Activated naive CD8-positive, alpha-beta T cell treated with anti-CD3 and anti-CD28 coated beads for 36 hours (primary cell): ENCODE results near the gene MLLT3. TPM values are rescaled to one million over a fixed set of nuclear protein-coding genes. Genes with fewer than 3 reads are reported as not detected.
"Not testable (repeated sequence)": the region's sequence is repeated elsewhere in the genome, so short reads cannot be mapped to it uniquely, and the experiment has no call there.

Source experiments
- DNase-seq: peaks from one replicate; pipeline ENCODE4 v3.0.0; 2021
- H3K27ac Mint-ChIP-seq: one replicate; pipeline ENCODE4 v1.8.0; 2022; ENCODE audit warnings: mild to moderate bottlenecking, moderate library complexity, mixed read lengths
- H3K27me3 Mint-ChIP-seq: one replicate; pipeline ENCODE4 v1.8.0; 2022; ENCODE audit warnings: mild to moderate bottlenecking, mixed read lengths
- H3K36me3 Mint-ChIP-seq: one replicate; pipeline ENCODE4 v1.8.0; 2021; ENCODE audit warnings: mild to moderate bottlenecking, mixed read lengths
- H3K4me1 Mint-ChIP-seq: one replicate; pipeline ENCODE4 v1.8.0; 2021; ENCODE audit warnings: mixed read lengths
- H3K4me3 Mint-ChIP-seq: one replicate; pipeline ENCODE4 v1.8.0; 2022; ENCODE audit warnings: mild to moderate bottlenecking, moderate library complexity, mixed read lengths
- H3K9me3 Mint-ChIP-seq: one replicate; pipeline ENCODE4 v1.8.0; 2022; ENCODE audit warnings: mixed read lengths
- total RNA-seq, 2 experiments: library from RNA; stranded (reverse); gene quantifications; one replicate each; pipeline ENCODE4 v1.2.3, GENCODE V29; 2021

MLLT3 gene
- total RNA-seq, 2 experiments from 2014 or later: 68.0 to 69.9 TPM

DNA sequence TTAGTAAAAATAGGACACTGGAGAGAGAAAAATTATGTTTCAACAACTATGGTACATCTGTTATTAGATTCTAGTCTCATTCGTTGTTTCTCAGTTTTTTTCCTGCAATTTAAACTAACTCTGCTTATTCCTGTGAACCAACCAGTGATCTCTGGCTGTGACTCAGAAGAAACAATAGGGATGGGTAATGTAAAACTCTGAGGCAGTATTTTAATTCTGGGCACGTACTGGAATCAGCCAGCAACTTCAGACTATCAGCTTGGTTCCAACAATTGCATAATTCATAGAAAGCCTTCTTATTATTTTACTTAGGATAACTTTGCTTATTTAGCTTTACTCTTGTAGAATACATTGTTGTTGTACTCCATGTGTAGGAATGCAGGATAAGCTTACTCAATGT, 28.8 kb downstream of the MLLT3 start:
- Mint-ChIP-seq H3K4me3 (no peak overlapping the region), H3K9me3 (peaks cover 5% of the 10 kb centered on the region), H3K27me3 (no peaks in the 10 kb centered on the region), H3K27ac (no peak overlapping the region), H3K4me1 (peaks cover 36% of the 10 kb centered on the region), H3K36me3 (peaks cover 36% of the 10 kb centered on the region)
- DNase-seq: no peak

DNA sequence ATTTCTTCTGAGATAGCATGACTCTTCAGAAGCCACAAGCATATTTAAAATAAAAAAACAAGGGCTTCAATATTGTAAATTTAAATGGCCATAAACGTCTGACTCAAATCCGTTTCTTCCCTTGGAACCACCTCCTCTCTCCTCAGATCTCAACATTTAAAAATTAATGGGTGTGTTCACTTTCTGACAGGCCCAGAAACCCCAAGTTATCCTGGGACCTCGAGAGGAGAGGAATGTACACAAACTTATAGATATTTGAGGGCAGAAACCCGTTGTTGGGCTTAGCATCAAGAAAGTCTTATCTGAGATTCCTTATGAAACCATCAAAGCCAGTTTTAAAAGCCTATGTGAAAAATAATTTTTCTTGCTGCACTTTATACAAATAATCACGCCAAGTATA, 29.2 kb downstream of the MLLT3 start:
- peaks cover 35% of the 10 kb centered on the region for H3K36me3 Mint-ChIP-seq
- no peaks in the 10 kb centered on the region for H3K27me3 Mint-ChIP-seq
- peaks cover 5% of the 10 kb centered on the region for H3K9me3 Mint-ChIP-seq
- peaks cover 32% of the 10 kb centered on the region for H3K4me1 Mint-ChIP-seq
- no peak for DNase-seq
- H3K4me3 Mint-ChIP-seq: no peak overlapping the region
- no peak overlapping the region for H3K27ac Mint-ChIP-seq

DNA sequence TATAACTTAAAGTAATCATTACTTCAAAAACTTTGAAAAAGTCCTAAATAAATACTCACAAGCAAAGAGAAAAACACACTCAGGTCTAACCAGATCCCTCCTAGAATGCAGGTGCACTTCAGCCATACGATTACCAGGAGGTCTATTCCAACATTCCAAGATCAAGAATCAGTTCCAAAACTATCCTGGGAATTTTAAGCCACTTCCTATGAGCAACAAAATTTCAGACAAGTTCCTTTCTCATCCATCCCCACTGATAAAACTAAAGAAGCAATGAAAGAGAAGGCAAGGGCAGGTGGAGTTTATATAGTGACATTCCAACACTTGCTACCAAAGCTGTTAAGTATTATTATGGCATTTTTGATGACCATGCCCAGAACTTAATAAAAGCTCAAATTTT, 29.6 kb downstream of the MLLT3 start:
- Mint-ChIP-seq H3K27ac (no peak overlapping the region), H3K9me3 (peaks cover 5% of the 10 kb centered on the region), H3K27me3 (no peaks in the 10 kb centered on the region), H3K4me3 (no peak overlapping the region), H3K36me3 (peaks cover 34% of the 10 kb centered on the region), H3K4me1 (peaks cover 28% of the 10 kb centered on the region)
- DNase-seq: no peak

DNA sequence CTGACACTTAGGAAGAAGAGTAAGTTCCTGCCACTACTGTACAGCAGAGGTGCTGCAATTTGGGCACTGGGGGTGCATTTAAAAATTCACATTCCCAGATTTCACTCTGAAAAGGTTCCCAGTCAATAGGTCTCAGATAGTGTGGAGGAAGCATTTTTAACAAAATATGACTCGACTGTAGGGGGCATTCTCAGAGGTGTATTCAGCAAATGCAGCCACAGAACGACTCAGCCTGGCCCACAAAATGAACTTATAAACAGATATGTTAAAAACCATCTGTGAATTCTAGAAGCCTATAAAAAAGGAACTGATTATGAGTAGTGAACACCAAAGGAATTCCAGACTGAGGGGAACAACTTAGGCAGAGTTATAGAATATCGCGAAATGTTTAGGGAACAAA, 31.1 kb downstream of the MLLT3 start:
- H3K4me3 Mint-ChIP-seq: no peak overlapping the region
- H3K4me1 Mint-ChIP-seq: peaks cover 23% of the 10 kb centered on the region

DNA sequence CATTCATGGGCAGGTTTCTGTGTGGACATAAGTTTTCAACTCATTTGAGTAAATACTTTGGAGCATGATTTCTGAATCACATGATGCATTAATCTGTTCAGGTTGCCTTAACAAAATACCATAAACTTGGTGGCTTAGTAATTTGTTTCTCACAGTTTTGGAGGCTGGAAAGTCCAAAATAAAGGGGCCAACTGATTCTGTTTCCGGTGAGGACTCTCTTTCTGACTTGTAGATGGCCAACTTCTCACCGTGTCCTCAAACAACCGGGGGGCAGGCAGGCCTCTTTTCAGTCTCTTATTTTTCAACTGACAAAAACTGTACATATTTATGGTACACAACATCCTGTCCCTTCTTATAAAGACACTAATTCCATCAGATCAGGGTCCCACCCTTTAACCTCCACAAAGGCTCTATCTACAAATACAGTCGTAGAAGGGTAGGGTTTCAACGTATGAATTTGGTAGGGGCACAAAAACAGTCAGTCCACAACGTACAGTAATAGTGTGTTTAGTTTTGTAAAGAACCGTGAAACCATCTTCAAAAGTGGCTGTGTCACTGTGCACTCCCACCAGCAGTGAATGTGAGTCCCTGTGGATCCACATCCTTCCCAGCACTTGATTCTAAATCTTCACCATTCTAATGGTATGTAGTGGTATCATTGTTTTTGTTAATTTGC, 37.2 kb downstream of the MLLT3 start:
- no peak for DNase-seq
- no peak overlapping the region for H3K27ac Mint-ChIP-seq
- H3K9me3 Mint-ChIP-seq: peaks cover 7% of the 10 kb centered on the region
- H3K36me3 Mint-ChIP-seq: peaks cover 59% of the 10 kb centered on the region
- H3K4me3 Mint-ChIP-seq: no peak overlapping the region
- H3K4me1 Mint-ChIP-seq: peaks cover 40% of the 10 kb centered on the region
- no peaks in the 10 kb centered on the region for H3K27me3 Mint-ChIP-seq

More for the DNA sequence above, 31.1 kb downstream of the MLLT3 start:
- Mint-ChIP-seq H3K27me3 (no peaks in the 10 kb centered on the region), H3K27ac (no peak overlapping the region), H3K9me3 (peaks cover 7% of the 10 kb centered on the region), H3K36me3 (peaks cover 38% of the 10 kb centered on the region)
- no peak for DNase-seq

DNA sequence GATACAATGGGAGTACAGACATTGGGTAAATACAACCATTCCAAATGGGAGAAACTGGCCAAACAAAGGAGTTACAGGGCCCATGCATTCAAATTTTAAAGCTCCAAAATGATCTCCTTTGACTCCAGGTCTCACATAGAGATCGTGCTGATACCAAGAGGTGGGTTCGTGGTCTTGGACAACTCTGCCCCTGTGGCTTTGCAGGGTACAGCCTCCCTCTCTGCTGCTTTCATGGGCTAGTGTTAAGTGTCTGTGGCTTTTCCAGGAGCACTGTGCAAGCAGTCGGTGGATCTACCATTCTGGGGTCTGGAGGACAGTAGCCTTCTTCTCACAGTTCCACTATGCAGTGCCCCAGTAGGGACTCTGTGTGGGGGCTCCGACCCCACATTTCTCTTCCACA, 39.2 kb downstream of the MLLT3 start:
- Mint-ChIP-seq H3K27ac (peak overlapping the region; percentile 46), H3K4me1 (peaks cover 47% of the 10 kb centered on the region), H3K36me3 (peaks cover 51% of the 10 kb centered on the region)
- H3K9me3 Mint-ChIP-seq, DNase-seq, H3K27me3 Mint-ChIP-seq, H3K4me3 Mint-ChIP-seq: not testable (repeated sequence)

DNA sequence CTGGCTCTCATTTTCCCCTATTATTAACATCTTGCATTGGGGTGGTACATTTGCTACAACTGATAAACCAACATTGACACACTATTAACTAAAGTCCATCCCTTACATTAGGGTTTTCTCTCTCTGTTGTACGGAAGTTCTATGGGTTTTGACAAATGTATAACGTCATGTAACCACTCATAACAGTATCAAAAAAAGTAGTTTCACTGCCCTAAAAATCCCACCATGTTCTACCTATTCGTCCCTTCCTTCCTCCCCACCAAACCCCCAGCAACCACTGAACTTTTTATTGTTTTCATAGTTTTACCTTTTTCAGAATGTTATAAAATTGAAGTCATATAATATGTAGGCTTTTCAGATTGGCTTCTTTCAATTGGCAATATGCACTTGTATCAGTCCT, 40.1 kb downstream of the MLLT3 start:
- DNase-seq: no peak
- peaks cover 58% of the 10 kb centered on the region for H3K36me3 Mint-ChIP-seq
- peaks cover 50% of the 10 kb centered on the region for H3K4me1 Mint-ChIP-seq
- H3K9me3 Mint-ChIP-seq: peaks cover 10% of the 10 kb centered on the region
- H3K27ac Mint-ChIP-seq: peak overlapping the region; percentile 46
- H3K4me3 Mint-ChIP-seq: no peak overlapping the region
- H3K27me3 Mint-ChIP-seq: no peaks in the 10 kb centered on the region

- Mint-ChIP-seq H3K27ac (no peak overlapping the region), H3K9me3 (peaks cover 14% of the 10 kb centered on the region), H3K27me3 (no peaks in the 10 kb centered on the region), H3K4me3 (no peak overlapping the region), H3K36me3 (peaks cover 62% of the 10 kb centered on the region), H3K4me1 (peaks cover 49% of the 10 kb centered on the region)
- DNase-seq: no peak
These were observed 41.6 kb downstream of the MLLT3 start for GRCh38 chr9:20580673-20581072.

GRCh38 chr9:20579524-20580314, 42.6 kb downstream of the MLLT3 start:
- Mint-ChIP-seq H3K36me3 (peaks cover 59% of the 10 kb centered on the region), H3K4me3 (no peak overlapping the region), H3K27ac (peak overlapping the region; percentile 68), H3K9me3 (peaks cover 14% of the 10 kb centered on the region), H3K27me3 (no peaks in the 10 kb centered on the region), H3K4me1 (peaks cover 49% of the 10 kb centered on the region)
- peak; percentile 22 for DNase-seq

DNA sequence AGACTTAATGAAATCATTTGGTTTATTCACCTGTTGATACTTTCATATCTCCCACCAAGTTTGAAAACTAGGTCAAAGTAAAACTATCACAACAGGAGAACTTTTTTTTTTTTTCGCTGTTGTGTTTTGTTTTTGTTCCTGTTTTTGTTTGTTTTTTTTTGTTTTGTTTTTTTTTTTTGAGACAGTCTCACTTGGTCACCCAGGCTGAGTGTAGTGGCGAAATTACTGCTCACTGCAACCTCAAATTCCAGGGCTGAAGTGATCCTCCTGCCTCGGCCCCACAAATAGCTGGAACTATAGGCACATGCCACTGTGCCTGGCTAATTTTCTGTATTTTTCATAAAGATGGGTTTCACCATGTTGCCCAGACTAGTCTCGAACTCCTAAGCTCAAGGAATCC, 49.3 kb downstream of the MLLT3 start:
- Mint-ChIP-seq H3K27ac (no peak overlapping the region), H3K36me3 (peaks cover 36% of the 10 kb centered on the region), H3K4me3 (no peak overlapping the region), H3K27me3 (no peaks in the 10 kb centered on the region), H3K4me1 (peaks cover 50% of the 10 kb centered on the region), H3K9me3 (peaks cover 8% of the 10 kb centered on the region)
- DNase-seq: no peak

- peak overlapping the region; percentile 46 for H3K27ac Mint-ChIP-seq
- no peak for DNase-seq
- no peaks in the 10 kb centered on the region for H3K27me3 Mint-ChIP-seq
- H3K4me1 Mint-ChIP-seq: peaks cover 57% of the 10 kb centered on the region
- H3K36me3 Mint-ChIP-seq: peaks cover 21% of the 10 kb centered on the region
- H3K4me3 Mint-ChIP-seq: no peak overlapping the region
- H3K9me3 Mint-ChIP-seq: no peaks in the 10 kb centered on the region
These were observed 51.5 kb downstream of the MLLT3 start for GRCh38 chr9:20570756-20571155.

GRCh38 chr9:20570087-20570486, 52.2 kb downstream of the MLLT3 start:
- Mint-ChIP-seq H3K4me3 (no peak overlapping the region), H3K27me3 (no peaks in the 10 kb centered on the region), H3K36me3 (peaks cover 18% of the 10 kb centered on the region), H3K27ac (no peak overlapping the region), H3K9me3 (no peaks in the 10 kb centered on the region), H3K4me1 (peaks cover 59% of the 10 kb centered on the region)
- no peak for DNase-seq

DNA sequence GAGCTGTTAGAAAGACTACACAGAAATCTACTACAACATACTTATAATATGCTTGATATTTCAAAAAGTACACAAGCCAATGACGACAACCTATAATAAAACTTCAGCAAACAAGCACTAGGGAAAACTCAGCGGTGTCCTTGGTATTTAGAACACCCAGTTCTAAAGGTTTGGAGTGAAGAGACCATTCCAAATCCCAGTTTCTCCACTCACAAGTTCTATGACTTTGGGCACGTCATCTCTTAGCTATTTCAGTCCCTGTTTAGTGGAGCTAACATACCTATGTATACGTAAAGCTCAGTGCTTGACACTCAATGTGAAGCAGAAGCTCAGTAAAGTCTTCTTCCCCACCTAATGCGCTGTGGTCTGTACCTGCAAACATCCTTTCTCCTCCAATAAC, 52.8 kb downstream of the MLLT3 start:
- no peak overlapping the region for H3K27ac Mint-ChIP-seq
- H3K4me1 Mint-ChIP-seq: peaks cover 57% of the 10 kb centered on the region
- H3K4me3 Mint-ChIP-seq: no peak overlapping the region
- peaks cover 12% of the 10 kb centered on the region for H3K36me3 Mint-ChIP-seq
- no peak for DNase-seq
- H3K27me3 Mint-ChIP-seq: no peaks in the 10 kb centered on the region
- no peaks in the 10 kb centered on the region for H3K9me3 Mint-ChIP-seq

DNA sequence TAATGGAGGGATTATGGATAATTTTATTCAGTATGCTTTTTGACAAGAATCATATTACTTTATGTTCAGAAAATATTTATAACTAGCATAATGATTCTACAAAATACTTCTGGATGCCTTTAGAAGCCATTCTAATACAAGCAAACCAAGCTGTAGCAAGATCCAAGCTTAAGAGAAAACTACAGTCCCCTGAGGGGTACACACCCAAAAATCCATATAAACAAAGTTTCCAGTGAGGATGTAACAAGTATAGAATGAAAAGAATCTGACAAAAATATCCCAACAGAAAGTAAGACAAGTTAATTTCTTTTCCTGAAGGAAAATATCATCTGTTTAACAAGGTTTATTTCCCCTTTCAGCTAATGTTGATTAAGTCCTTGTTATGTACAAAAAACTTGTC, 53.9 kb downstream of the MLLT3 start:
- Mint-ChIP-seq H3K27ac (no peak overlapping the region), H3K9me3 (no peaks in the 10 kb centered on the region), H3K36me3 (peaks cover 9% of the 10 kb centered on the region), H3K4me3 (no peak overlapping the region), H3K4me1 (peaks cover 57% of the 10 kb centered on the region), H3K27me3 (no peaks in the 10 kb centered on the region)
- no peak for DNase-seq

- H3K9me3 Mint-ChIP-seq: no peaks in the 10 kb centered on the region
- peaks cover 65% of the 10 kb centered on the region for H3K4me1 Mint-ChIP-seq
- H3K4me3 Mint-ChIP-seq: no peak overlapping the region
- peaks cover 8% of the 10 kb centered on the region for H3K36me3 Mint-ChIP-seq
- no peak overlapping the region for H3K27ac Mint-ChIP-seq
- no peak for DNase-seq
- no peaks in the 10 kb centered on the region for H3K27me3 Mint-ChIP-seq
These were observed 55.9 kb downstream of the MLLT3 start for GRCh38 chr9:20566401-20566800.

DNA sequence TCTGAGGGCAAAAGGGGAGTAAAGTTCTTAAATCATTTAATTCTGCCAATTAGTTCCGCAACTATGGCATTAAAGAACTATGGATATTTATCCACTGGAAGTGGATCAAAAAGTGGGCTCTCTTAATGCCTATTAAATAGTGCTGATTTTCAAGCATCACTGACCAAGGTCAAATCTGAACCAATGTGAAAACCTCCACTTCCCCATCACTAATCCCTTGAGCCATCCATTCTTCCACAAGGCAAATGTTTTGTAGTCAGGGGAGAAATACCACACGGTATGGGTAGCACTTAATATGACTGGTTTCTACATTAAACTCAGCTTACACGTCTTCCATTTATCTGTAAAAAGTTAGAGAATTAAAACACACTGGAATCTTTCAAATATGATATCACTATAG, 57.6 kb downstream of the MLLT3 start:
- Mint-ChIP-seq H3K27me3 (no peaks in the 10 kb centered on the region), H3K27ac (no peak overlapping the region), H3K4me1 (peaks cover 69% of the 10 kb centered on the region), H3K4me3 (no peak overlapping the region), H3K9me3 (no peaks in the 10 kb centered on the region), H3K36me3 (peaks cover 13% of the 10 kb centered on the region)
- no peak for DNase-seq
